H4 (cell line): ENCODE measurements around the gene SLC27A1. TPM values are rescaled to one million over a fixed set of nuclear protein-coding genes. Genes with fewer than 3 reads are reported as not detected.
"Not testable (repeated sequence)": the region's sequence is repeated elsewhere in the genome, so short reads cannot be mapped to it uniquely, and the experiment has no call there.

ENCODE experiments used
- DNase-seq: peaks from one replicate; pipeline ENCODE4 v3.0.0-alpha.2; 2015; ENCODE audit warnings: low spot score
- total RNA-seq: library from RNA; depleted of rRNA; stranded (reverse); fragments of >200 nt; shearing (Covaris generic); gene quantifications from 2 replicates; pipeline ENCODE4 v1.2.3, GENCODE V29; 2014

Gene SLC27A1
- total RNA-seq, 1 experiment from 2014 or later, result 3.6 TPM

DNA sequence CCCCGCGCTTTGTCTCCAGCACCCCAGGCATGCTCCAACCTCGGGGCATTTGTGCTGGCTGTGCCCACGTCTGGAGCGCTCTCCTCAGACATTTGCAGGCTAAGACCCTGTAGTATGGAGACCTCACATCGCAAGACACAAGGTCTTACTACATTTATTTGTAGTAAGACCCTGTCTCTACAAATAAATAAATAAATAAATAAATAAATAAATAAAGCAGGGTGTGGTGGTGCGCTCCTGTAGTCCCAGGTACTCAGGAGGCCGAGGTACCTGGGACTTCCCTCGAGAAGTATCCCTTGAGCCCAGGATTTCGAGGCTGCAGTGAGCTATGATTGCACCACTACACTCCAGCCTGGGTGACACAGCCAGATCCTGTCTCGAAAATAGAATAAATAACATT, 14.2 kb upstream of the SLC27A1 start:
- no peak for DNase-seq

GRCh38 chr19:17457616-17458015, 12.7 kb upstream of the SLC27A1 start:
- DNase-seq, result no peak

GRCh38 chr19:17458970-17459369, 11.4 kb upstream of the SLC27A1 start:
- DNase-seq, result no peak

- DNase-seq, result no peak
These were observed 9.7 kb upstream of the SLC27A1 start, which contains the start of gene NXNL1 for GRCh38 chr19:17460372-17461230. Gene NXNL1, minus strand, starts transcription at chr19:17460926. Its CDS starts 57 bp downstream, at chr19:17460869.

DNA sequence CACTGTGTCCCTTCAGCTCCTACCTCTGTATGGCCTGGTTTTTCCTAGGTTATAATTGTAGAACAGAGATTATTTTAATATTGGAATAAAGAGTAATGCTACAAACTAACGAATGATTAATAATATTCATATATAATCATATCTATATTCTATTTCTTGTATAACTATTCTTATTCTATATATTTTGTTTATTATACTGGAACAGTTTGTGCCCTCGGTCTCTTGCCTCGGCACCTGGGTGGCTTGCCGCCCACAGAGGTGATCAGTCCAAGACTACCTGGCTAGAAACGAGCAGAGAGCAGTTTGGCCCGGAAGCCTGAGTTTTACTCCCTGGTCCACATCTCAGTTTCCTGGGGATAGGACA, 3.9 kb upstream of the SLC27A1 start:
- no peak for DNase-seq

- no peak for DNase-seq
These were observed 2.6 kb upstream of the SLC27A1 start for GRCh38 chr19:17467471-17468301.

GRCh38 chr19:17468302-17469091, 1.8 kb upstream of the SLC27A1 start:
- DNase-seq, result no peak

DNA sequence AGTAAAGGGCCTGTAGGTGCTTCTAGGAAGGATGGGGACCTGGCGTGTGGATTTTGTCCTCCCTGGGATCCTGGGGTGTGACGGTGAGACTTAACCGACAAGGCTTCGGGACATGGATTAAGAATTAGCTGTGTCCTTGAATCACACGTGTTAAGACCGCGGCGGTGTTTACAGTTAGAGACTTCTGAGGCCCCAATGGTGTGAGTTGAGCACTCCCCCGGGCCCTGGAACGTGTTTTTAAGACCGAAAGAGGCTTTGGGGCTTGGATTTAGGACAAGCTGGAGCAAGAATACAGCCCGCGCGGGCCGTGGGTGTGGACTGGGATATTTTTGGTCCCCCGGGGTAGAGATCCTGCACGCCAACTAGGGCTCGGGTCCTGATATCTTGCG, 1.2 kb upstream of the SLC27A1 start:
- no peak for DNase-seq

GRCh38 chr19:17469481-17470067, 750 bp upstream of the SLC27A1 start:
- DNase-seq, result peak; percentile 89

DNA sequence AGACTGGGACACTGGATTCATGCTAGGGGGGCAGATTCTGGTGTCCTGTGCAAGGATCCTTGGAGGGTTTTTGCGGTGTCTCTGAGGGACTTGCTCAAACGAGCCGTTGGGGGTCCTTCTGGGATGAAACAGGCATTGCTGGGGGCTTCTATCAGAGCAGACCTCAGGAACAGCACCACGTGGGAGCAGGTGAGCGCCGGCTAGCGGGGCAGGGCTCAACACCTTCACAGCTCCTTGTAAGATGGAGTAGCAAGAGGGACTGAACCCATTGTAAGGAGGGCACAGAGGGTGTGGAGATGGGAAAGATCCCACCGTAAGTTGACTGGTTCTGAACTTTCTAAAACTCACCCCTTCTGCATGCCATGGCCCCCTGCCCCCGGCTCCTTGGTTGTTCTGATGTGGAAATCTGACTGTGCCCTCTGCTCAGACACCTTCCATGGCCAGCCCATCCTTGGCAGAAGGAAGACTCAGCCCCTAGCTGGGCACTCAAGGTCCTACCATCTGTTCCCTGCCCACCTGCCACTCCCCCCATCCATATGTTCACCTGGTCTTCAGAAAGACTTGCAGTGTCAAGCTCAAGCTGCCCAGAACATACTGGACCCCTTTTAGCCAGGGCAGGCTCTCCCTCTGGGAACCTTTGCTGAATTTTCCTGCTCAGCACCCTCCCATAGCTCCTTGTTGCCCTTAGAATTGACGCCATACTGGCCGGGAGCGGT, 1.2 kb downstream of the SLC27A1 start:
- no peak for DNase-seq

DNA sequence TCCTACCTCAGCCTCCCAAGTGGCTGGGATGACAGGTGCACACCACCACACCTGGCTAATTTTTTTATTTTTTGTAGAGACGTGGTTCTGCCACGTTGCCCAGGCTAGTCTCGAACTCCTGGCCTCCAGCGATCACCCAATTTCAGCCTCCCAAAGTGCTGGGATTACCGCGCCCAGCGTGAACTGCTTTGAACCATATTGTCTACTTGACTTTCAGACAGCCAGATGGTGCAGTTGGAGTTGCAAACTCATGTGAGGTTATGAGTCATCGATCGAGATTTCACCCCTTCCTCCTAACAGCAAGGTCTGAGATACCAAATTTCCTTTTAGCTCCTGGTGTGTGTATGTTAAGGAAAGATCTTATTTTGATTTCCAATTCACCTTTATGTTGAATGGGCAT, 2.7 kb downstream of the SLC27A1 start:
- peak; percentile 60 for DNase-seq

DNA sequence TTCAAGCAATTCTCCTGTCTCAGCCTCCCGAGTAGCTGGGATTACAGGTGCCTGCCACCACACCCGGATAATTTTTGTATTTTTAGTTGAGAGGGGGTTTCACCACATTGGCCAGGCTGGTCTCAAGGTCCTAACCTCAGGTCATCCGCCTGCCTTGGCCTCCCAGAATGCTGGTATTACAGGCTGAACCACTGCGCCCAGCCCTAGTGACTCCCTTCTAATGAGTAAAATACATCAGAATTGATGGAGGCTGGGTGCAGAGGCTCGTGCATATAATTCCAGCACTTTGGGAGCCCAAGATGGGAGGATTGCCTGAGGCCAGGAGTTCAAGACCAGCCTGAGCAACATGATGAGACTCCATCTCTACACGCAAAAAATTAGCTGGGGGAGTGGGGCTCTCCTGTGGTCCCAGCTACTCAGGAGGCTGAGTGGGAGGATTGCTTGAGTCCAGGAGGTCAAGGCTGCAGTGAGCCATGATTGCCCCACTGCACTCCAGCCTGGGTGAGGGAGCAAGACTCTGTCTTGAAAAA, 4.8 kb downstream of the SLC27A1 start:
- not testable (repeated sequence) for DNase-seq

DNA sequence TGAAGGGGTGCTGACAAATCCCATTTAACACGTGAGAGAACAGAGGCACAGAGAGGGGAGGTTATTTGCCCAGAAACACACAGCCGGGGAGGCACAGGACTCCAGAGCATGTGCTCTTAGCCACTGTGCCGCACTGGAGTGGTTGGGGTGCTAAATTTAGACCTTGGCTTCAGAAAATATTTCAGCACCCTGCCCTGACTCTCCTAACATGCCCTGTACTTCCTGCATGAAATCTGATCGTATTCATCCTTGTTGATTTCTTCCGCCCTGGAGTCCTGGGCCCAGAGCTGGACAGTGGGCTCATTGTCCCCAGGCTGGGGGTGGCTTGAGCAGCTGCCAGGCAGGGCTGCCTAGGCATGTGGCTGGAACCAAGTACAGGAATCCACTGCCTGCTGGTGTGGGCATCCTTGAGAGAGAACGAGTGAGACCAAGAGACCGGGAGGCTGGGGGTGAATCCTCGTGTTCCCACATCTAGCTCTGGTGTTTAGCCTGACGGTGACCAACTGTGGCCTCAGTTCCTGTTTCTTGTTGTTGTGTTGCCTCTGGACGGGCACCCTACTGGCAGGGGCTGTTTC, 5.3 kb downstream of the SLC27A1 start:
- peak; percentile 87 for DNase-seq

GRCh38 chr19:17479325-17479791, 9.0 kb downstream of the SLC27A1 start:
- no peak for DNase-seq

GRCh38 chr19:17481986-17482385, 11.7 kb downstream of the SLC27A1 start:
- no peak for DNase-seq

DNA sequence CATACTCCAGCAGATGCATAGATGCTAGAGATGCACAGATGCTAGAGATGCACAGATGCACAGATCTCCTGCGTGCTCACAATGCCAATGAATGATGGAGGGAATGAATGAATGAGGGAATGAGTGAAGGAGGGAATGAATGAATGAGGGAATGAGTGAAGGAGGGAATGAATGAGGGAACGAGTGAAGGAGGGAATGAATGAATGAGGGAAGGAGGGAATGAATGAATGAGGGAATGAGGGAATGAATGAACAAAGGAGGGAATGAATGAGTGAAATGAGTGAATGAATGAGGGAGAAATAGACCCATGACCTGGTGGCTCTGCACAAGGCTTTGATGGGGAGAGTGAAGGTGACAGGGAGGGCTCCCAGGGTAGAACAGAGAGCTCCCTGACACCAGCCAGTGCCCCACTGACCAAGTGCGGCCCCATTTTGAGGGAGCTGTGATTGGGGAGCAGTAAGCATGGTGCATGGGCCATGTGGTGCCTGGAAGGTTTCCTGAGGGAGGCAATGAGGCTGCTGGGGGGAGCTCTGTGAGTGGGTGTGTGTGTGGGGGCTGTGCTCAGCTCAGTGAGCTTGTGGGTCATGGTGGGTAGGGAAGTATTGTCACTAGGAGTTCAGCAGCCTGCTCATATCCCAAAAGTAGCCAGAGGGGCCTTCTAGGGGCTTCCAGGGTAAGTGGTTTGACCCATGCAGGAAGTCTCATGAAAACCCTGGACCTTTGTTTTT, 12.7 kb downstream of the SLC27A1 start:
- no peak for DNase-seq

- DNase-seq, result no peak
These were observed 13.3 kb downstream of the SLC27A1 start for GRCh38 chr19:17483605-17484002.

GRCh38 chr19:17484520-17485185, 14.3 kb downstream of the SLC27A1 start:
- DNase-seq, result no peak
